ENCODE results near the gene TRAF1.

- TF ChIP-seq CTCF (IDR thresholded peaks at IDR 0.05; ENCODE audit: low read length) (no peak), EZH2 (IDR thresholded peaks at IDR 0.05; ENCODE audit: borderline replicate concordance, low read length) (no peak)
Measured at GRCh38 chr9:120926397-120926928, at the start of gene TRAF1.

All from OCI-LY1 (cell line).